HepG2 (cell line): Measurements from ENCODE around the gene CRTAC1. TPM values are rescaled to one million over a fixed set of nuclear protein-coding genes. Genes with fewer than 3 reads are reported as not detected.

ENCODE experiments used
- ATAC-seq: fragments of 200-7000 bp; cut with Tn5 transposase; 3 replicates; pipeline ENCODE4 v1.9.1; 2020; ENCODE audit warnings: mild to moderate bottlenecking, moderate library complexity
- BruUV-seq: library from RNA; stranded (reverse); fragments of 400-500 nt; replicated peaks from 2 replicates; lab custom pipeline; 2021; lab: Mats Ljungman, UMichigan
- CTCF ChIA-PET: fragments of 300-600 bp; formaldehyde crosslinking; extraction: SDS; loops from one replicate; lab custom pipeline; 2021; ENCODE audit warnings: low total read pairs, inconsistent platforms, low intra/inter-chr PET ratio; lab: Yijun Ruan, JAX
- POLR2A ChIA-PET: fragments of 350-600 bp; sonication (Branson Sonifier 250); formaldehyde crosslinking; loops from one replicate; lab custom pipeline; 2020; ENCODE audit warnings: antibody characterized with exemption, inconsistent platforms; lab: Yijun Ruan, JAX
- DNase-seq: peaks from one replicate; pipeline ENCODE4 v3.0.0-alpha.2; 2015; ENCODE audit warnings: low spot score
- FAIRE-seq: peaks from 3 replicates; lab custom pipeline; 2011; peaks lifted over from hg19 to GRCh38; lab: Jason Lieb, UNC
- H2AFZ ChIP-seq: one replicate; pipeline ENCODE4 v1.6.1; 2011; ENCODE audit warnings: low read length, inconsistent platforms
- H3K27ac ChIP-seq: fragments of 300-600 bp; 3 replicates; pipeline ENCODE4 v1.8.0; 2011; ENCODE audit warnings: mixed run types, mild to moderate bottlenecking, mixed read lengths, low read length, inconsistent platforms; ENCODE audit not compliant: insufficient read depth; ENCODE audit errors: extremely low read length
- H3K27me3 ChIP-seq, 2 experiments: fragments of 200-600 bp in 1 of 2; 2 replicates in 1 of 2; 3 replicates in 1 of 2; pipeline versions ENCODE4 v1.6.0 to v1.8.0; 2011; ENCODE audit warnings: low read length in 2 of 2, mild to moderate bottlenecking in 2 of 2, moderate library complexity in 2 of 2, inconsistent platforms in 1 of 2; ENCODE audit not compliant: insufficient read depth in 2 of 2, control insufficient read depth in 1 of 2
- H3K36me3 ChIP-seq, 2 experiments: fragments of 200-600 bp in 1 of 2; replicated peaks in 1 of 2; 2 replicates in 1 of 2; 3 replicates in 1 of 2; pipeline versions ENCODE4 v1.5.1 to v1.8.0; 2011; ENCODE audit warnings: low read length in 2 of 2, inconsistent platforms in 1 of 2; ENCODE audit not compliant: insufficient read depth in 2 of 2, control insufficient read depth in 1 of 2
- H3K4me1 ChIP-seq: 2 replicates; pipeline ENCODE4 v1.5.1; 2012; ENCODE audit warnings: low read length, inconsistent platforms; ENCODE audit not compliant: insufficient read depth
- H3K4me2 ChIP-seq: 2 replicates; pipeline ENCODE4 v1.6.0; 2011; ENCODE audit warnings: low read depth, low read length, inconsistent platforms
- H3K4me3 ChIP-seq, 3 experiments: fragments of 200-600 bp in 1 of 3; sonication (generic), shearing (Covaris generic) in 1 of 3; replicated peaks in 1 of 3; 2 replicates each; pipeline ENCODE4 v1.5.1; 2011 to 2016; ENCODE audit warnings: low read length in 3 of 3, inconsistent platforms in 2 of 3, low read depth in 2 of 3, mild to moderate bottlenecking in 2 of 3, control low read depth in 1 of 3, mixed read lengths in 1 of 3; ENCODE audit not compliant: insufficient read depth in 1 of 3
- H3K79me2 ChIP-seq: one replicate; pipeline ENCODE4 v1.6.1; 2011; ENCODE audit warnings: low read length, inconsistent platforms; ENCODE audit not compliant: insufficient read depth
- H3K9ac ChIP-seq: 2 replicates; pipeline ENCODE4 v1.6.0; 2011; ENCODE audit warnings: mild to moderate bottlenecking, low read depth, low read length, inconsistent platforms; ENCODE audit not compliant: insufficient read depth
- H3K9me3 ChIP-seq: 2 replicates; pipeline ENCODE4 v1.5.1; 2012; ENCODE audit warnings: mild to moderate bottlenecking, low read length
- H4K20me1 ChIP-seq: 2 replicates; pipeline ENCODE4 v1.6.0; 2011; ENCODE audit warnings: inconsistent platforms, mild to moderate bottlenecking, low read length, moderate library complexity; ENCODE audit not compliant: insufficient read depth
- TARDBP ChIP-seq: sonication (generic); formaldehyde crosslinking; IDR thresholded peaks from 2 replicates; pipeline ENCODE4 v1.8.0; 2022; ENCODE audit warnings: mild to moderate bottlenecking, missing genetic modification reagents
- ZFP82 ChIP-seq: sonication (generic); formaldehyde crosslinking; IDR thresholded peaks from 2 replicates; pipeline ENCODE4 v1.5.1; 2020; ENCODE audit warnings: mild to moderate bottlenecking, missing genetic modification reagents, borderline replicate concordance
- ZNF703 ChIP-seq: sonication (generic); formaldehyde crosslinking; IDR thresholded peaks from 2 replicates; pipeline ENCODE4 v1.5.1; 2020; ENCODE audit warnings: missing genetic modification reagents, mild to moderate bottlenecking, moderate library complexity, borderline replicate concordance
- ZNF768 ChIP-seq: sonication (generic); formaldehyde crosslinking; IDR thresholded peaks from 2 replicates; pipeline ENCODE4 v1.4.0; 2020; ENCODE audit warnings: missing genetic modification reagents
- WGBS: methylation state at CpG from one replicate; pipeline ENCODE4 v1.1.6; 2017; ENCODE audit warnings: low lambda C conversion rate; 5-methylcytosine and 5-hydroxymethylcytosine counted together
- in situ Hi-C: cut with HindIII; loops from 2 replicates; pipeline ENCODE4 v1.10.0; 2017; ENCODE audit warnings: low pct_unique_long_range_greater_than_20kb; ENCODE audit not compliant: extremely low pct_ligation_motif_present
- intact Hi-C: fragments of 100-400 bp; cut with micrococcal nuclease; formaldehyde crosslinking; loops from one replicate; pipeline ENCODE4 v1.10.0; 2022; ENCODE audit not compliant: unreplicated experiment
- polyA plus RNA-seq, 8 experiments: library from polyadenylated mRNA; depleted of rRNA in 3 of 8; stranded (reverse) in 7 of 8; unstranded in 1 of 8; fragments of >200 nt; fragmentation: Illumina TruSeq in 4 of 8; extraction: Trizol in 4 of 8; gene quantifications; 2 replicates each; pipeline versions ENCODE4 v1.2.1 to v1.2.3, GENCODE V29; 2011 to 2016; ENCODE audit warnings: low read depth in 4 of 8, missing spikeins in 1 of 8, mixed read lengths in 1 of 8; ENCODE audit not compliant: insufficient read depth in 1 of 8
- total RNA-seq, 5 experiments: library from RNA; depleted of rRNA; stranded (reverse); fragments of >200 nt; fragmentation: Illumina TruSeq; extraction: Trizol; gene quantifications; 2 replicates each; pipeline ENCODE4 v1.2.3, GENCODE V29; 2016; ENCODE audit warnings: low read depth in 1 of 5

Gene CRTAC1
- total and polyA plus RNA-seq, 2 of the 13 experiments (the other 11 are each of a cell fraction or from before 2014, with no cell fraction given), result not detected

- 24% methylated on average over 12 of the region's 12 CpGs for WGBS
- in situ Hi-C loops, result no loop called here
- no TSS peak for BruUV-seq
Observed at GRCh38 chr10:97825020-97825760, 205.2 kb downstream of the CRTAC1 start.

GRCh38 chr10:97823734-97824133 is 206.7 kb downstream of the CRTAC1 start:
- Histone ChIP-seq H2AFZ (no peak overlapping the region), H3K36me3 (no peaks in the 10 kb centered on the region), H3K9ac (no peak overlapping the region), H3K9me3 (no peaks in the 10 kb centered on the region), H3K4me2 (no peak overlapping the region), H3K27ac (no peak overlapping the region), H4K20me1 (no peaks in the 10 kb centered on the region), H3K4me3 (no peak overlapping the region), H3K4me1 (no peaks in the 10 kb centered on the region), H3K79me2 (no peaks in the 10 kb centered on the region), H3K27me3 (peaks cover 2 to 34% of the 10 kb centered on the region in 2 experiments; a peak in 4 of 5 replicates)
- WGBS, result 16% methylated on average over 9 of the region's 12 CpGs
- TF ChIP-seq TARDBP, result no peak
- no peak for TF ChIP-seq ZFP82 (CRISPR knock-in tag)
- ATAC-seq, result peak; percentile 49
- no peak for DNase-seq
- in situ Hi-C loops (no loop called here), intact Hi-C loops (no loop called here)
- BruUV-seq, result no TSS peak
- FAIRE-seq, result no peak
- POLR2A ChIA-PET, result no interaction called here
- CTCF ChIA-PET, result no interaction called here

More at GRCh38 chr10:97825020-97825760, 205.2 kb downstream of the CRTAC1 start:
- no peaks in the 10 kb centered on the region for H3K79me2 ChIP-seq
- H3K36me3 ChIP-seq, result no peaks in the 10 kb centered on the region
- H3K27me3 ChIP-seq, result peaks cover 2 to 33% of the 10 kb centered on the region in 2 experiments; a peak in 4 of 5 replicates
- no peak overlapping the region for H3K27ac ChIP-seq
- H3K4me3 ChIP-seq, result no peak overlapping the region
- no peak for DNase-seq
- ChIA-PET POLR2A (no interaction called here), CTCF (no interaction called here)
- H4K20me1 ChIP-seq, result no peaks in the 10 kb centered on the region
- no peaks in the 10 kb centered on the region for H3K4me1 ChIP-seq
- FAIRE-seq, result no peak
- H3K4me2 ChIP-seq, result no peak overlapping the region
- no peaks in the 10 kb centered on the region for H3K9me3 ChIP-seq
- TF ChIP-seq ZNF768 (CRISPR knock-in tag) (peak; percentile 84), ZNF703 (CRISPR knock-in tag) (no peak)
- no peak for ATAC-seq
- H2AFZ ChIP-seq, result no peak overlapping the region
- intact Hi-C loops, result no loop called here
- H3K9ac ChIP-seq, result no peak overlapping the region
